SK-N-SH (cell line): ENCODE measurements around the gene MAG. TPM values are rescaled to one million over a fixed set of nuclear protein-coding genes. Genes with fewer than 3 reads are reported as not detected.

Experiments
- CTCF ChIA-PET: fragments of 300-600, 350-600 bp; formaldehyde crosslinking; extraction: SDS; loops from one replicate; lab custom pipeline; 2021; lab: Yijun Ruan, JAX
- POLR2A ChIA-PET: fragments of 350-600 bp; sonication (Branson Sonifier 250); formaldehyde crosslinking; extraction: SDS; loops from one replicate; lab custom pipeline; 2020; ENCODE audit warnings: antibody characterized with exemption, inconsistent platforms; lab: Yijun Ruan, JAX
- DNase-seq: peaks from one replicate; pipeline ENCODE4 v3.0.0; 2012
- H2AFZ ChIP-seq: fragments of 200-600 bp; sonication (generic); 2 replicates; pipeline ENCODE4 v1.8.1; 2016; ENCODE audit warnings: antibody characterized with exemption, mild to moderate bottlenecking, low read depth
- H3F3A ChIP-seq: fragments of 200-600 bp; sonication (generic); replicated peaks from 2 replicates; pipeline ENCODE3; 2016; ENCODE audit warnings: antibody characterized with exemption, mild to moderate bottlenecking; ENCODE audit not compliant: insufficient read depth
- H3K27ac ChIP-seq, 2 experiments: fragments of 200-500 bp in 1 of 2; fragments of 200-600 bp in 1 of 2; sonication (Bioruptor generic) in 1 of 2; sonication (generic), shearing (Covaris generic) in 1 of 2; 2 replicates each; pipeline versions ENCODE4 v1.5.1 to v1.6.1; 2014 to 2016; ENCODE audit warnings: low read depth in 2 of 2, inconsistent platforms in 1 of 2, low read length in 1 of 2, mild to moderate bottlenecking in 1 of 2, mixed read lengths in 1 of 2
- H3K27me3 ChIP-seq: fragments of 200-600 bp; sonication (generic), shearing (Covaris generic); 2 replicates; pipeline ENCODE4 v1.6.1; 2016; ENCODE audit warnings: mixed run types; ENCODE audit not compliant: insufficient read depth
- H3K36me3 ChIP-seq, 2 experiments: fragments of 200-500 bp in 1 of 2; fragments of 200-600 bp in 1 of 2; sonication (Bioruptor generic) in 1 of 2; sonication (generic) in 1 of 2; replicated peaks in 1 of 2; 2 replicates each; pipeline versions ENCODE3 to v1.5.1; 2014 to 2016; ENCODE audit warnings: low read length in 1 of 2, mild to moderate bottlenecking in 1 of 2; ENCODE audit not compliant: insufficient read depth in 2 of 2, control insufficient read depth in 1 of 2
- H3K4me1 ChIP-seq, 2 experiments: fragments of 200-500 bp in 1 of 2; fragments of 200-600 bp in 1 of 2; sonication (Bioruptor generic) in 1 of 2; sonication (generic), shearing (Covaris generic) in 1 of 2; 2 replicates each; pipeline versions ENCODE4 v1.5.1 to v1.6.1; 2014 to 2016; ENCODE audit warnings: low read depth in 1 of 2, low read length in 1 of 2, mixed run types in 1 of 2; ENCODE audit not compliant: insufficient read depth in 2 of 2, control insufficient read depth in 1 of 2
- H3K4me2 ChIP-seq: fragments of 200-600 bp; sonication (generic), shearing (Covaris generic); 2 replicates; pipeline ENCODE4 v1.6.1; 2017; ENCODE audit warnings: mixed run types
- H3K4me3 ChIP-seq, 2 experiments: fragments of 200-500 bp in 1 of 2; fragments of 200-600 bp in 1 of 2; sonication (Bioruptor generic) in 1 of 2; sonication (generic), shearing (Covaris generic) in 1 of 2; 2 replicates each; pipeline versions ENCODE4 v1.5.1 to v1.8.1; 2014 to 2016; ENCODE audit warnings: low read depth in 2 of 2, inconsistent platforms in 1 of 2, low read length in 1 of 2, mild to moderate bottlenecking in 1 of 2, mixed read lengths in 1 of 2, moderate library complexity in 1 of 2
- H3K79me2 ChIP-seq: fragments of 200-600 bp; sonication (generic); 2 replicates; pipeline ENCODE4 v1.8.1; 2017; ENCODE audit warnings: mild to moderate bottlenecking; ENCODE audit not compliant: insufficient read depth
- H3K9ac ChIP-seq: fragments of 200-600 bp; sonication (generic); 2 replicates; pipeline ENCODE4 v1.6.1; 2017; ENCODE audit warnings: mixed run types
- H3K9me2 ChIP-seq: fragments of 200-600 bp; sonication (generic); 2 replicates; pipeline ENCODE4 v1.6.1; 2017; ENCODE audit warnings: mixed run types
- H3K9me3 ChIP-seq: fragments of 200-600 bp; sonication (generic); 2 replicates; pipeline ENCODE4 v1.6.1; 2017; ENCODE audit warnings: mixed run types, mild to moderate bottlenecking, moderate library complexity
- H4K20me1 ChIP-seq: fragments of 200-600 bp; sonication (generic); 2 replicates; pipeline ENCODE4 v1.6.1; 2017; ENCODE audit warnings: mild to moderate bottlenecking, mixed run types; ENCODE audit not compliant: insufficient read depth
- FOXJ3 ChIP-seq: sonication (generic); formaldehyde crosslinking; IDR thresholded peaks from 2 replicates; pipeline ENCODE4 v1.5.1; 2020; ENCODE audit warnings: mild to moderate bottlenecking, missing genetic modification reagents
- FOXM1 ChIP-seq: IDR thresholded peaks from 2 replicates; pipeline ENCODE4 v1.4.0; 2012; ENCODE audit warnings: low read depth, mild to moderate bottlenecking
- SIN3A ChIP-seq: IDR thresholded peaks from 2 replicates; pipeline ENCODE4 v1.6.1; 2012; ENCODE audit warnings: low read depth, mild to moderate bottlenecking, low read length, moderate library complexity, borderline replicate concordance
- USF2 ChIP-seq: fragments of 150-350 bp; IDR thresholded peaks from 2 replicates; pipeline ENCODE4 v1.6.1; 2017; ENCODE audit warnings: antibody characterized with exemption, low read length, low read depth, borderline replicate concordance
- WGBS: methylation state at CpG from one replicate; pipeline ENCODE4 v1.1.6; 2017; ENCODE audit warnings: low lambda C conversion rate; 5-methylcytosine and 5-hydroxymethylcytosine counted together
- polyA plus RNA-seq, 3 experiments: library from polyadenylated mRNA; depleted of rRNA; stranded (reverse); fragments of >200 nt; gene quantifications; 2 replicates each; pipeline ENCODE4 v1.2.3, GENCODE V29; 2012

Gene MAG
- polyA plus RNA-seq, 1 of the 3 experiments (the other 2 are of a cell fraction): not detected

GRCh38 chr19:35271546-35271945 is 20.4 kb upstream of the MAG start:
- TF ChIP-seq SIN3A: no peak
- Histone ChIP-seq H3K4me3 (no peak overlapping the region), H3K27ac (no peak overlapping the region), H3K9me2 (no peaks in the 10 kb centered on the region), H3K9me3 (no peaks in the 10 kb centered on the region), H3K79me2 (peaks cover 18% of the 10 kb centered on the region), H3F3A (no peaks in the 10 kb centered on the region), H4K20me1 (no peaks in the 10 kb centered on the region), H3K9ac (no peak overlapping the region), H3K4me2 (no peak overlapping the region), H2AFZ (no peak overlapping the region), H3K36me3 (peaks cover 28 to 34% of the 10 kb centered on the region in 2 experiments), H3K4me1 (peaks cover 4 to 12% of the 10 kb centered on the region in 2 experiments; a peak in 1 of 4 replicates), H3K27me3 (no peaks in the 10 kb centered on the region)
- 98% methylated on average over 7 of the region's 7 CpGs for WGBS
- DNase-seq: no peak
- POLR2A ChIA-PET: no interaction called here
- CTCF ChIA-PET: interaction anchor here (0.9 kb wide), 1 partner anchor 17 kb away, joined by 3 read pairs; no protein-coding TSS in a partner anchor

GRCh38 chr19:35272122-35272719 is 19.7 kb upstream of the MAG start:
- peaks cover 28 to 36% of the 10 kb centered on the region in 2 experiments for H3K36me3 ChIP-seq
- no peak overlapping the region for H2AFZ ChIP-seq
- no peaks in the 10 kb centered on the region for H3K9me2 ChIP-seq
- H3K79me2 ChIP-seq: peaks cover 12% of the 10 kb centered on the region
- WGBS: 96% methylated on average over 16 of the region's 16 CpGs
- H3K27me3 ChIP-seq: no peaks in the 10 kb centered on the region
- no peak overlapping the region for H3K9ac ChIP-seq
- no peak overlapping the region for H3K4me2 ChIP-seq
- no peak overlapping the region for H3K4me3 ChIP-seq
- no peaks in the 10 kb centered on the region for H4K20me1 ChIP-seq
- no peaks in the 10 kb centered on the region for H3F3A ChIP-seq
- ChIA-PET CTCF (interaction anchor here (1.0 to 1.3 kb wide), 2 partner anchors 10 to 119 kb away, joined by 3 read pairs; partner anchors contain the start of gene HAMP), POLR2A (no interaction called here)
- peaks cover 4 to 7% of the 10 kb centered on the region in 2 experiments; a peak in 1 of 4 replicates for H3K4me1 ChIP-seq
- no peak for DNase-seq
- no peaks in the 10 kb centered on the region for H3K9me3 ChIP-seq
- H3K27ac ChIP-seq: no peak overlapping the region
- TF ChIP-seq FOXJ3 (CRISPR knock-in tag): no peak
- TF ChIP-seq USF2: no peak

GRCh38 chr19:35272954-35273649 is 18.9 kb upstream of the MAG start:
- CTCF ChIA-PET: interaction anchor here (1.0 to 1.3 kb wide), 2 partner anchors 9 to 119 kb away, joined by 3 read pairs; partner anchors contain the start of gene HAMP
- Histone ChIP-seq H3K4me1 (peaks cover 4 to 7% of the 10 kb centered on the region in 2 experiments; a peak in 1 of 4 replicates), H3K4me3 (no peak overlapping the region), H2AFZ (no peak overlapping the region), H3K9me3 (no peaks in the 10 kb centered on the region), H3K9ac (no peak overlapping the region)
- no peak for TF ChIP-seq FOXM1
- TF ChIP-seq, all 33 proteins: peak for 0
- peaks cover 28 to 36% of the 10 kb centered on the region in 2 experiments for H3K36me3 ChIP-seq
- no peak overlapping the region for H3K4me2 ChIP-seq
- no peaks in the 10 kb centered on the region for H4K20me1 ChIP-seq
- 97% methylated on average over 10 of the region's 10 CpGs for WGBS
- no peak overlapping the region for H3K27ac ChIP-seq
- POLR2A ChIA-PET: no interaction called here
- H3F3A ChIP-seq: no peaks in the 10 kb centered on the region
- no peaks in the 10 kb centered on the region for H3K27me3 ChIP-seq
- no peaks in the 10 kb centered on the region for H3K9me2 ChIP-seq
- peaks cover 5% of the 10 kb centered on the region for H3K79me2 ChIP-seq
- no peak for DNase-seq
